Measurements from ENCODE around the gene PLPPR2. TPM values are rescaled to one million over a fixed set of nuclear protein-coding genes. Genes with fewer than 3 reads are reported as not detected.
A peak's percentile ranks its signal among the peaks of the same experiment; 100 is the strongest.
"Not testable (repeated sequence)": the region's sequence is repeated elsewhere in the genome, so short reads cannot be mapped to it uniquely, and the experiment has no call there.

The PLPPR2 gene
- total and polyA plus RNA-seq, 7 donors: 4.3 to 33.6 (median 20.8) TPM

DNA sequence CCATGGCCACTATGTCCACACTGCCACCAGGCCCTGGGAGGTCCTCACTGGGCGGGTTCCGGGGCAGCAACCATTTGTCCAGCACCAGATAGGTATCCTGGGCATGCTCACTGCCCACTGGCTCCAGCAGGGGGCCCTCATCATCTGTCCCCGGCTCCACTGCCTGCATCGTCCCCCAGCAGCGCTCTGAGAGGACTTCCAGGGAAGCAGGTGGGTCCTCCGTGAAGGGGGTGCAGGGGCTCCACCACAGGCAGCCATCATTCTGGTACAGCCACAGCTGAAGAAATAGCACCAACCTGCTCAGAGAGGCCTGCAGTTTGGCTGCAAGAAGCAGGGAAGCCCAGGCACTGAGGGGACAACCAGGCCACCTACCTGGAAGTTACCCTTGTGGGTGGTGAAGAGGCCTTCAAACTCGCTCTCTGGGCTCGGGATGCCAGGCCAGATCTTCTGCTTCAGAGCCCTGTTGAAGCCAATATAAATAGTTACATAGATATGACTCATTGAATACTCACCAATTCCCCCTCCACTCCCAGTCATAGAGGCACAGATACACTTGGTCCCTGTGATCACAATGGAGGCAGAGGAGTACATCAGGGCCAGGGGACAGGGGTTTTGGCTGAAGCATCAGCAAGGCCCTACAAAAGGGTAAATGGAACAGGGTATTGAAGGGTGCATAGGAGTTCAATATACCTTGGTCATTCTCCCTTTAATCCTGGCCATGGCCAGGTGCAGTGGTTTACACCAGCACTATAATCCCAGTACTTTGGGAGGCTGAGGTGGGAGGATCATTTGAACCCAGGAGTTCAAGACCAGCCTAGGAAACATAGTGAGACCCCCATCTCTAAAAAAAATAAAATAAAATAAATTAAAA, 23.3 kb downstream of the PLPPR2 start:
- TF ChIP-seq, protein P1, sequence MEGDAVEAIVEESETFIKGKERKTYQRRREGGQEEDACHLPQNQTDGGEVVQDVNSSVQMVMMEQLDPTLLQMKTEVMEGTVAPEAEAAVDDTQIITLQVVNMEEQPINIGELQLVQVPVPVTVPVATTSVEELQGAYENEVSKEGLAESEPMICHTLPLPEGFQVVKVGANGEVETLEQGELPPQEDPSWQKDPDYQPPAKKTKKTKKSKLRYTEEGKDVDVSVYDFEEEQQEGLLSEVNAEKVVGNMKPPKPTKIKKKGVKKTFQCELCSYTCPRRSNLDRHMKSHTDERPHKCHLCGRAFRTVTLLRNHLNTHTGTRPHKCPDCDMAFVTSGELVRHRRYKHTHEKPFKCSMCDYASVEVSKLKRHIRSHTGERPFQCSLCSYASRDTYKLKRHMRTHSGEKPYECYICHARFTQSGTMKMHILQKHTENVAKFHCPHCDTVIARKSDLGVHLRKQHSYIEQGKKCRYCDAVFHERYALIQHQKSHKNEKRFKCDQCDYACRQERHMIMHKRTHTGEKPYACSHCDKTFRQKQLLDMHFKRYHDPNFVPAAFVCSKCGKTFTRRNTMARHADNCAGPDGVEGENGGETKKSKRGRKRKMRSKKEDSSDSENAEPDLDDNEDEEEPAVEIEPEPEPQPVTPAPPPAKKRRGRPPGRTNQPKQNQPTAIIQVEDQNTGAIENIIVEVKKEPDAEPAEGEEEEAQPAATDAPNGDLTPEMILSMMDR (IDR thresholded peaks at IDR 0.05): peak; percentile 38
- no peak for ATAC-seq
- 54 to 66% (median 59%) methylated on average over 8 of the region's 8 CpGs for WGBS, 3 donors
- intact Hi-C loops (cut with DNase I): loop anchor here in 1 of 2 donors (5.0 to 10.0 kb wide), 2 partner anchors 54 to 126 kb away; partner anchors contain the start of gene ZNF653
- H3K4me1 ChIP-seq: peaks cover 53% of the 10 kb centered on the region
- no peak overlapping the region for H3K27ac ChIP-seq
- no peaks in the 10 kb centered on the region for H3K9me3 ChIP-seq
- no peaks in the 10 kb centered on the region for H3K36me3 ChIP-seq (ENCODE audit: insufficient read depth in 1 of 2, low read depth in 1 of 2)
- no peak overlapping the region for H3K4me3 ChIP-seq
- H3K27me3 ChIP-seq (ENCODE audit: insufficient read depth in 3 of 3, low read length in 2 of 3): peaks cover 0 to 20% (median 6%) of the 10 kb centered on the region in 3 donors
- DNase-seq: no peak

DNA sequence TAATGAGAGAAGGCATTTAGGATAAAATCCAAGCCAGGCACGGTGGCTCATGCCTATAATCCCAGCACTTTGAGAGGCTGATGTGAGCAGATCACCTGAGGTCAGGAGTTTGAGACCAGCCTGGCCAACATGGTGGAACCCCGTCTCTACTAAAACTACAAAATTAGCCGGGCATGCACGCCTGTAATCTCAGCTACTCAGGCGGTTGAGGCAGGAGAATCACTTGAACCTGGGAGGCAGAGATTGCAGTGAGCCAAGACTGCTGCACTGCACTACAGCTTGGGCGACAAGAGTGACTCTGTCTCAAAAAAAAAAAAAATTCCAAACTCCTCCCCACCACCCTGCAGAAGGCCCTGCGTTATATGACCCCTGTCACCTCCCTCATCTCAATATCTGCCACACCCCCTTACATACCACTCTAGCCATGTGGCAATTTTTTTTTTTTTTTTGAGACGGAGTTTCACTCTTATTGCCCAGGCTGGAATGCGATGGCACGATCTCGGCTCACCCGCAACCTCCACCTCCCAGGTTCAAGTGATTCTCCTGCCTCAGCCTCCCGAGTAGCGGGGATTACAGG, 24.1 kb downstream of the PLPPR2 start:
- Histone ChIP-seq H3K27me3 (ENCODE audit: insufficient read depth in 3 of 3, low read length in 2 of 3) (peaks cover 0 to 24% (median 8%) of the 10 kb centered on the region in 3 donors), H3K4me1 (peaks cover 46% of the 10 kb centered on the region)
- DNase-seq; H3K4me3 ChIP-seq; H3K27ac ChIP-seq; H3K9me3 ChIP-seq; H3K36me3 ChIP-seq (ENCODE audit: insufficient read depth in 1 of 2, low read depth in 1 of 2); ATAC-seq: not testable (repeated sequence)
- intact Hi-C loops (cut with DNase I): loop anchor here in 1 of 2 donors (5.0 to 10.0 kb wide), 2 partner anchors 53 to 125 kb away; partner anchors contain the start of gene ZNF653
- WGBS, 3 donors: 82 to 84% (median 82%) methylated on average over 14 of the region's 14 CpGs

DNA sequence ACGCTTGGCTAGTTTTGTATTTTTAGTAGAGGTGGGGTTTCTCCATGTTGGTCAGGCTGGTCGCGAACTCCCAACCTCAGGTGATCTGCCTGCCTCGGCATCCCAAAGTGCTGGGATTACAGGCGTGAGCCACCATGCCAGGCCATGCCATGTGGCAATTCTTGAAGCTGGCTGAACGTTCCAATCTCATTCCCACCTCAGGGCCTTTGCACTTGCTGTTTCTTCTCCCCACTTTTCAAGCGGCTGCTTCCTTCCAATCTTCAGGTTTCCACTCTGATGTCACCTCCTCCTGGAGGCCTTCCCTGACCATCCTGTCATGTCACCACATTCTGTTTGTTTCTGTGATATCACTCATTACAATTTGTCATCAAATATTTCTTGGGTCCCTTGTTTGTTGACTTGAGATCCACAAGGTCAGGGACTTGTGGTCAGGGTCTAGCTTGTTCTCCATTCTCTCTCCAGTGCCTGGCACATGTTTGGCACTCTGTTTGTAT, 24.7 kb downstream of the PLPPR2 start:
- intact Hi-C loops (cut with DNase I): loop anchor here (5.0 to 10.0 kb wide), 5 partner anchors 42 to 207 kb away; partner anchors contain the start of genes ELAVL3 (in 1 of the 2) and ZNF653 (in 1 of the 2)
- Histone ChIP-seq H3K27me3 (ENCODE audit: insufficient read depth in 3 of 3, low read length in 2 of 3) (peaks cover 0 to 24% (median 8%) of the 10 kb centered on the region in 3 donors), H3K4me1 (peaks cover 46% of the 10 kb centered on the region), H3K36me3 (ENCODE audit: insufficient read depth in 1 of 2, low read depth in 1 of 2) (no peaks in the 10 kb centered on the region), H3K4me3 (peak overlapping the region; percentile 74), H3K27ac (no peak overlapping the region), H3K9me3 (no peaks in the 10 kb centered on the region)
- ATAC-seq: no peak
- DNase-seq: no peak
- TF ChIP-seq, protein P1 (IDR thresholded peaks at IDR 0.05): no peak
- WGBS, 3 donors: 89 to 94% (median 94%) methylated on average over 7 of the region's 7 CpGs

DNA sequence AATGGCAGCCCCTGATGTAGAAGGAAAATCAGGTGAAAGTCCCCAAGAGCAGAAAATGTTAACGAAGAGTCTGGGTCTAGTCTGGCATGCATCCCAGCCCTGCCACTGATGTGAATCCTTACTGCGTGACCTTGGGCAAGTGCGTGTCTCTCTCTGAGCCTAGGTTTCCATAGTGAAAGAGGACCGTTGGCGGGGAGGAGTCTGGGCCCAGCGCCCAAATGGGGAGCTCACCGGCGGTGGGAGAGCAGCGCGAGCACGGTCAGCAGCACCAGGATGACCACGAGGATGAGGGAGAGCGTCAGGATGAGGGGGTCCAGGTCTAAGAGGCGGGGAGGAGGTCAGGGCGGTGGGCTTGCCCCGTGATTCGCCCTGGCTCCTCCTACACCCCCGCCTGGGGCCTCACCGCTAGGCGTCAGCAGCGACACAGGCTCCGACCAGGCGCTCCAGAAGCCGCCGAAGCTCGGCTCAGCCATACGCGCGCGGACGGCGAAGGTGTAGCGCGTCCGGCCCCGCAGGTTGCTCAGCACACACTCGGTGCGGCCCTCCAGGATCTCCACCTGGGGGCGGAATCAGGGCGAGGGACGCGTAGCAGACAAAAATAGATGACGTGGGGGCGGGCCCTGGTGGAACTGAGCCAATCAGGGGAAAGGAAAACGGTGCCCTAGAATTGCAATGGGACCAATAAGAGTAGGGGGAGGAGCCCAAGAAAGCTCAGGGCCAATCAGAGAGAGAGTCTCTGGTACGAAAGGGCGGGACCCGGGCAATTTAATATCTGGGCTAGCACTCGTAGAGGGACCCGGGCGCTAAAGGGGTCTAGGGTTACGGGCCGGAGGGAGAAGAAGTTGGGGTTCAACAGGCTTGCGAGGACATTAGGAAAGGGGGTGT, 25.7 kb downstream of the PLPPR2 start:
- peaks cover 0 to 24% (median 8%) of the 10 kb centered on the region in 3 donors for H3K27me3 ChIP-seq (ENCODE audit: insufficient read depth in 3 of 3, low read length in 2 of 3)
- no peaks in the 10 kb centered on the region for H3K36me3 ChIP-seq (ENCODE audit: insufficient read depth in 1 of 2, low read depth in 1 of 2)
- ATAC-seq (peak; percentile 94 to 97 (median 96)), DNase-seq (peak; percentile 95 to 97)
- peak overlapping the region; percentile 74 for H3K4me3 ChIP-seq
- H3K9me3 ChIP-seq: no peaks in the 10 kb centered on the region
- H3K27ac ChIP-seq: peak overlapping the region; percentile 70
- H3K4me1 ChIP-seq: peaks cover 39% of the 10 kb centered on the region
- intact Hi-C loops (cut with DNase I): loop anchor here (5.0 kb wide), 3 partner anchors 41 to 206 kb away; partner anchors contain the start of gene ELAVL3 (in 1 of the 2)
- TF ChIP-seq, protein P1 (IDR thresholded peaks at IDR 0.05): peak; percentile 65
- WGBS, 3 donors: 1 to 2% (median 1%) methylated on average over 44 to 54 of the region's 54 CpGs

Measured in psoas muscle (tissue), 8 donors.